Astrocyte (in vitro differentiated cells and primary cell): ENCODE data around the gene ATL1. TPM values are rescaled to one million over a fixed set of nuclear protein-coding genes. Genes with fewer than 3 reads are reported as not detected.

ENCODE experiments used
- DNase-seq: peaks from one replicate; pipeline ENCODE4 v3.0.0-alpha.2; 2010; ENCODE audit warnings: low read depth
- FAIRE-seq: peaks from 2 replicates; lab custom pipeline; 2011; peaks lifted over from hg19 to GRCh38; lab: Jason Lieb, UNC
- H2AFZ ChIP-seq: 2 replicates; pipeline ENCODE4 v1.6.0; 2012; ENCODE audit warnings: low read depth, low read length, inconsistent platforms
- H3K27ac ChIP-seq: 2 replicates; pipeline ENCODE4 v1.5.1; 2011; ENCODE audit warnings: low read depth, low read length, inconsistent platforms
- H3K27me3 ChIP-seq: 2 replicates; pipeline ENCODE4 v1.6.0; 2011; ENCODE audit warnings: low read length, inconsistent platforms; ENCODE audit not compliant: insufficient read depth
- H3K36me3 ChIP-seq: 2 replicates; pipeline ENCODE4 v1.5.1; 2011; ENCODE audit warnings: low read length, inconsistent platforms; ENCODE audit not compliant: insufficient read depth
- H3K4me1 ChIP-seq: 2 replicates; pipeline ENCODE4 v1.5.1; 2011; ENCODE audit warnings: low read length, inconsistent platforms; ENCODE audit not compliant: insufficient read depth
- H3K4me2 ChIP-seq: 2 replicates; pipeline ENCODE4 v1.6.0; 2012; ENCODE audit warnings: low read length, inconsistent platforms
- H3K4me3 ChIP-seq: 2 replicates; pipeline ENCODE4 v1.5.1; 2011; ENCODE audit warnings: low read depth, mild to moderate bottlenecking, low read length, inconsistent platforms; ENCODE audit not compliant: insufficient read depth
- H3K79me2 ChIP-seq: 2 replicates; pipeline ENCODE4 v1.6.0; 2012; ENCODE audit warnings: mild to moderate bottlenecking, low read length, inconsistent platforms; ENCODE audit not compliant: insufficient read depth
- H3K9ac ChIP-seq: 2 replicates; pipeline ENCODE4 v1.6.0; 2012; ENCODE audit warnings: mild to moderate bottlenecking, low read length, inconsistent platforms
- H3K9me3 ChIP-seq: 2 replicates; pipeline ENCODE4 v1.5.1; 2012; ENCODE audit warnings: low read depth, mild to moderate bottlenecking, low read length, inconsistent platforms; ENCODE audit not compliant: insufficient read depth
- H4K20me1 ChIP-seq: 2 replicates; pipeline ENCODE4 v1.6.0; 2012; ENCODE audit warnings: low read length, inconsistent platforms; ENCODE audit not compliant: insufficient read depth
- H3K27ac Mint-ChIP-seq: one replicate; pipeline ENCODE4 v1.8.0; 2021; ENCODE audit warnings: mild to moderate bottlenecking, mixed read lengths; ENCODE audit not compliant: unreplicated experiment
- H3K27me3 Mint-ChIP-seq: one replicate; pipeline ENCODE4 v1.8.0; 2021; ENCODE audit warnings: low read depth, mixed read lengths; ENCODE audit not compliant: unreplicated experiment
- H3K36me3 Mint-ChIP-seq: one replicate; pipeline ENCODE4 v1.8.0; 2021; ENCODE audit warnings: low read depth, mixed read lengths; ENCODE audit not compliant: unreplicated experiment
- H3K4me1 Mint-ChIP-seq: one replicate; pipeline ENCODE4 v1.8.0; 2021; ENCODE audit warnings: low read depth, mixed read lengths; ENCODE audit not compliant: unreplicated experiment
- H3K4me3 Mint-ChIP-seq: one replicate; pipeline ENCODE4 v1.8.0; 2021; ENCODE audit warnings: mild to moderate bottlenecking, moderate library complexity, mixed read lengths; ENCODE audit not compliant: unreplicated experiment
- H3K9me3 Mint-ChIP-seq: one replicate; pipeline ENCODE4 v1.8.0; 2021; ENCODE audit warnings: mild to moderate bottlenecking, mixed read lengths; ENCODE audit not compliant: unreplicated experiment
- CTCF ChIP-seq: IDR thresholded peaks from 2 replicates; pipeline ENCODE4 v1.5.1; 2011; ENCODE audit warnings: low read depth, mild to moderate bottlenecking, inconsistent platforms, low read length, moderate library complexity; ENCODE audit not compliant: insufficient read depth
- EZH2 ChIP-seq: IDR thresholded peaks from 2 replicates; pipeline ENCODE4 v1.6.1; 2012; ENCODE audit warnings: mild to moderate bottlenecking, low read length, inconsistent platforms; ENCODE audit not compliant: insufficient read depth
- total RNA-seq: library from RNA; stranded (reverse); gene quantifications from 2 replicates; pipeline ENCODE4 v1.2.1, GENCODE V29; 2021

Gene ATL1
- total RNA-seq, 1 donor from 2014 or later, result 15.8 TPM

- TF ChIP-seq CTCF (no peak), EZH2 (no peak)
- Mint-ChIP-seq H3K27me3 (no peaks in the 10 kb centered on the region), H3K4me3 (no peak overlapping the region), H3K36me3 (peaks cover 2% of the 10 kb centered on the region), H3K27ac (no peak overlapping the region), H3K9me3 (no peaks in the 10 kb centered on the region), H3K4me1 (no peaks in the 10 kb centered on the region)
- no peaks in the 10 kb centered on the region for H3K27me3 ChIP-seq
- H3K4me3 ChIP-seq, result no peak overlapping the region
- no peak overlapping the region for H2AFZ ChIP-seq
- FAIRE-seq (no peak), DNase-seq (no peak)
- H3K9ac ChIP-seq, result no peak overlapping the region
- H3K9me3 ChIP-seq, result no peaks in the 10 kb centered on the region
- H3K4me1 ChIP-seq, result peaks cover 6% of the 10 kb centered on the region
- H4K20me1 ChIP-seq, result no peaks in the 10 kb centered on the region
- H3K27ac ChIP-seq, result no peak overlapping the region
- H3K79me2 ChIP-seq, result no peaks in the 10 kb centered on the region
- no peaks in the 10 kb centered on the region for H3K36me3 ChIP-seq
- H3K4me2 ChIP-seq, result no peak overlapping the region
Measured at GRCh38 chr14:50616275-50616674, 56.3 kb downstream of the ATL1 start.

GRCh38 chr14:50619569-50620141, 59.7 kb downstream of the ATL1 start:
- DNase-seq, result peak; percentile 25

More at GRCh38 chr14:50619569-50620141, 59.7 kb downstream of the ATL1 start:
- Mint-ChIP-seq H3K36me3 (peaks cover 2% of the 10 kb centered on the region), H3K27me3 (no peaks in the 10 kb centered on the region), H3K4me3 (no peak overlapping the region), H3K9me3 (no peaks in the 10 kb centered on the region), H3K4me1 (no peaks in the 10 kb centered on the region), H3K27ac (no peak overlapping the region)
- Histone ChIP-seq H4K20me1 (no peaks in the 10 kb centered on the region), H3K4me2 (no peak overlapping the region), H3K36me3 (no peaks in the 10 kb centered on the region), H3K27me3 (no peaks in the 10 kb centered on the region), H3K27ac (no peak overlapping the region), H3K9me3 (no peaks in the 10 kb centered on the region), H2AFZ (no peak overlapping the region), H3K4me1 (peaks cover 6% of the 10 kb centered on the region), H3K9ac (no peak overlapping the region), H3K79me2 (no peaks in the 10 kb centered on the region), H3K4me3 (no peak overlapping the region)
- TF ChIP-seq CTCF (peak; percentile 76), EZH2 (no peak)
- peak; percentile 41 for FAIRE-seq
